K562 (cell line): ENCODE results near the gene NT5C. TPM values are rescaled to one million over a fixed set of nuclear protein-coding genes. Genes with fewer than 3 reads are reported as not detected.

Experiments
- AFF1 ChIP-seq, 2 experiments: fragments of 450-650 bp; IDR thresholded peaks; 2 replicates each; pipeline ENCODE4 v1.6.1; 2018; ENCODE audit warnings: mild to moderate bottlenecking in 2 of 2, low read depth in 1 of 2; ENCODE audit not compliant: partially characterized antibody in 2 of 2
- CBX2 ChIP-seq: fragments of 200-600 bp; sonication (generic); IDR thresholded peaks from one replicate; pipeline ENCODE4 v1.6.1; 2012; ENCODE audit warnings: mild to moderate bottlenecking, low read length, inconsistent platforms; ENCODE audit not compliant: insufficient read depth, poor library complexity, severe bottlenecking
- CHD7 ChIP-seq: fragments of 200-600 bp; sonication (generic); IDR thresholded peaks from one replicate; pipeline ENCODE4 v1.6.1; 2012; ENCODE audit warnings: mild to moderate bottlenecking, low read depth, low read length, inconsistent platforms
- FOXA1 ChIP-seq: fragments of 450-650 bp; IDR thresholded peaks from 2 replicates; pipeline ENCODE4 v1.6.1; 2016; ENCODE audit warnings: mild to moderate bottlenecking, borderline replicate concordance
- FOXK2 ChIP-seq, 2 experiments: fragments of 450-650 bp; IDR thresholded peaks in 1 of 2; conservative IDR thresholded peaks in 1 of 2; 2 replicates each; pipeline ENCODE4 v1.6.1; 2016; ENCODE audit warnings: low read depth in 2 of 2, mild to moderate bottlenecking in 1 of 2
- KAT2B ChIP-seq: IDR thresholded peaks from one replicate; pipeline ENCODE4 v1.6.1; 2012; ENCODE audit warnings: low read depth, mild to moderate bottlenecking, control low read depth, inconsistent platforms, low read length, moderate library complexity
- MCM5 ChIP-seq: fragments of 450-650 bp; IDR thresholded peaks from 2 replicates; pipeline ENCODE4 v1.6.1; 2016; ENCODE audit warnings: low read depth
- YY1 ChIP-seq, 3 experiments: IDR thresholded peaks; 2 replicates each; pipeline ENCODE4 v1.6.1; 2011; ENCODE audit warnings: low read length in 2 of 3, mild to moderate bottlenecking in 2 of 3, moderate library complexity in 2 of 3, borderline replicate concordance in 1 of 3, control low read depth in 1 of 3, low read depth in 1 of 3; ENCODE audit not compliant: insufficient read depth in 3 of 3, insufficient replicate concordance in 2 of 3, control insufficient read depth in 1 of 3, insufficient read length in 1 of 3; ENCODE audit errors: extremely low read depth in 1 of 3
- ZNF655 ChIP-seq: fragments of 250-450 bp; sonication (Bioruptor Pico); IDR thresholded peaks from 2 replicates; pipeline ENCODE4 v1.5.0; 2021
- ZZZ3 ChIP-seq: fragments of 450-650 bp; IDR thresholded peaks from 2 replicates; pipeline ENCODE4 v1.6.1; 2016; ENCODE audit warnings: antibody characterized with exemption, mild to moderate bottlenecking, moderate library complexity
- polyA plus RNA-seq, 8 experiments: library from polyadenylated mRNA; depleted of rRNA in 4 of 8; stranded (reverse) in 5 of 8; unstranded in 3 of 8; fragments of >200 nt; fragmentation: Nextera tagmentation in 2 of 8; fragmentation: Illumina TruSeq in 1 of 8; extraction: Ambion mirVana in 2 of 8; extraction: Trizol in 1 of 8; gene quantifications; 2 replicates each; pipeline versions ENCODE4 v1.2.1 to v1.2.3, GENCODE V29; 2011 to 2014; ENCODE audit warnings: inconsistent platforms in 1 of 8, missing spikeins in 1 of 8
- total RNA-seq, 7 experiments: library from RNA; depleted of rRNA in 6 of 7; stranded (reverse); fragments of >200 nt in 6 of 7; fragmentation: Illumina TruSeq in 2 of 7; extraction: Trizol in 2 of 7; gene quantifications; 2 replicates each; pipeline versions ENCODE4 v1.2.1 to v1.2.3, GENCODE V29; 2011 to 2021; ENCODE audit warnings: low replicate concordance in 1 of 7

NT5C gene
- total and polyA plus RNA-seq, 9 of the 15 experiments (the other 6 are each of a cell fraction or from before 2014, with no cell fraction given): 2.9 to 205 (median 45.0) TPM

GRCh38 chr17:75102385-75102821 lies 29.1 kb downstream of the NT5C start (continued):
- no peak for TF ChIP-seq AFF1 (IDR thresholded peaks at IDR 0.05; ENCODE audit: low read depth in 1 of 2, partially characterized antibody in 2 of 2)
- no peak for TF ChIP-seq ZNF655 (CRISPR knock-in tag)
- no peak for TF ChIP-seq KAT2B
- TF ChIP-seq YY1 (IDR thresholded peaks at IDR 0.05; ENCODE audit: borderline replicate concordance in 1 of 3, control insufficient read depth in 1 of 3, extremely low read depth in 1 of 3, insufficient read depth in 3 of 3, insufficient read length in 1 of 3, insufficient replicate concordance in 2 of 3, low read depth in 1 of 3, low read length in 2 of 3): no peak
- no peak for TF ChIP-seq CBX2
- TF ChIP-seq FOXK2 (conservative IDR thresholded peaks at IDR 0.05 in 1 of 2, IDR thresholded peaks at IDR 0.05 in 1 of 2; ENCODE audit: low read depth in 2 of 2): 0 out of 4 replicates have a peak, but pooled peaks of 1 of the 2 experiments have one; percentile 37
- TF ChIP-seq CHD7: no peak
- no peak for TF ChIP-seq ZZZ3
- no peak for TF ChIP-seq MCM5
- no peak for TF ChIP-seq FOXA1
